Epidermal melanocyte (primary cell): ENCODE results near the gene WFIKKN1.

Source experiments
- DNase-seq: peaks from one replicate; pipeline ENCODE4 v3.0.0; 2011; ENCODE audit warnings: low spot score; ENCODE audit not compliant: insufficient read length

Gene WFIKKN1

DNA sequence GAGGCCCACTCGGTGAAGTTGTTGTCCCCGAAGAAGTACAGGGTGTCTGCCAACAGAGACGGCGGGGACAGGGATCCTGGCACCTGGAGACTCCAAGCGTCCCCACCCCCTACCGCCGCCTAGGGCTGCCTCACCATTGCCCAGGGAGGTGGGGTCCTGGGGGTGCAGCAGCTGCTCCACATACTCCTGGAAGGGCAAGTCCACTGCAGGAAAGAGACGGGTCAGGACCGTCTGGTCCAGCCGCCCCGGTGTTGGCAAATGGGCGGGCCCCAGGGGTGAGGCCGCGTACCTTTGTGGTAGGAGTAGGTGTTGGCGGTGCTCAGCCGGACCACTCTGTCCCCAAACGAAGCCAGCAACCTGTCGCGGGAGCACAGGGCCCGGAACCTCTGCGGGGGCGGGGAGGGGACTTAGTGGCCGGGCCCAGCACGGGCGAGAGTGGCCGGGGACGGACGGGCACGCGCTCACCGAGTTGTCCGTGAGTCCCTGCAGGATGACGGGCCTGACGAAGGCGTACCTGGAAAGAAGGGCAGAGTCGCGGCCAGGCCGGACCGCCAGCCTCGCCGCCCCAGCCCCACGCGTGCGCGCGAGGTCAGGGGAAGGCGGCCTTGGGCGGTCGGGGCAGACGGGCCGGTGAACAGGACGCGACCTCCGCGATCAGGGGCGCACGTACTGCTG lies 52.7 kb downstream of the WFIKKN1 start:
- no peak for DNase-seq
